ENCODE measurements around the gene HSPB6. TPM values are rescaled to one million over a fixed set of nuclear protein-coding genes. Genes with fewer than 3 reads are reported as not detected.

Gene HSPB6
- total and polyA plus RNA-seq, 2 of the 8 experiments (the other 6 are each of a cell fraction or from before 2014, with no cell fraction given), result 0.91 TPM; not detected in 1

GRCh38 chr19:35760711-35761349 is 4.0 kb upstream of the HSPB6 start:
- Histone ChIP-seq H2BK120ac (replicated peaks; ENCODE audit: low read depth, low read length) (no peak overlapping the region), H3K4me1 (replicated peaks in 1 of 4; ENCODE audit: control insufficient read depth in 3 of 4, insufficient read depth in 4 of 4, low read length in 3 of 4) (peaks cover 0 to 12% (median 8%) of the 10 kb centered on the region in 4 experiments; a peak in 5 of 7 replicates), H3K79me1 (ENCODE audit: low read depth, low read length) (peaks cover 4% of the 10 kb centered on the region), H3K27me3 (replicated peaks in 1 of 4; ENCODE audit: control insufficient read depth in 3 of 4, extremely low read depth in 1 of 4, insufficient read depth in 3 of 4, low read length in 3 of 4) (peaks cover 0 to 9% (median 6%) of the 10 kb centered on the region in 4 experiments; a peak in 5 of 7 replicates), H3K56ac (replicated peaks; ENCODE audit: insufficient read length, low read depth, low read length) (no peak overlapping the region), H3K4me3 (ENCODE audit: extremely low read depth in 1 of 4, insufficient read depth in 2 of 4, low read depth in 3 of 4, low read length in 4 of 4) (no peak overlapping the region), H2BK15ac (ENCODE audit: low read length) (no peak overlapping the region), H3K9me3 (ENCODE audit: insufficient read depth in 2 of 2, low read depth in 1 of 2, low read length in 1 of 2) (no peaks in the 10 kb centered on the region), H4K8ac (ENCODE audit: extremely low read depth, insufficient read depth, low read length) (no peak overlapping the region), H3K4me2 (ENCODE audit: insufficient read depth in 1 of 2, low read depth in 2 of 2, low read length in 2 of 2) (no peak overlapping the region), H2BK5ac (ENCODE audit: low read depth, low read length) (no peak overlapping the region), H3K9ac (replicated peaks in 1 of 4; ENCODE audit: extremely low read depth in 1 of 4, low read depth in 3 of 4, low read length in 3 of 4) (no peak overlapping the region), H2BK20ac (ENCODE audit: low read length) (no peak overlapping the region), H3K18ac (ENCODE audit: extremely low read depth, low read length) (no peak overlapping the region), H3K14ac (ENCODE audit: insufficient read length) (no peak overlapping the region), H4K5ac (ENCODE audit: insufficient read length, low read depth, low read length) (no peak overlapping the region), H2AFZ (ENCODE audit: low read length) (no peak overlapping the region), H3K27ac (ENCODE audit: low read depth, low read length) (no peak overlapping the region), H2BK12ac (ENCODE audit: low read depth, low read length) (no peak overlapping the region), H3K23me2 (ENCODE audit: low read depth, low read length) (peaks cover 8% of the 10 kb centered on the region; the same call in 1 of the 2 replicates), H3K36me3 (ENCODE audit: control insufficient read depth in 2 of 4, insufficient read depth in 4 of 4, low read length in 3 of 4) (peaks cover 2 to 16% (median 6%) of the 10 kb centered on the region in 4 experiments; a peak in 5 of 8 replicates), H4K20me1 (replicated peaks in 1 of 2; ENCODE audit: control insufficient read depth in 1 of 2, insufficient read depth in 2 of 2, low read length in 2 of 2) (peaks cover 2 to 8% of the 10 kb centered on the region in 2 experiments), H3K23ac (ENCODE audit: insufficient read length) (no peak overlapping the region), H3K79me2 (ENCODE audit: control insufficient read depth in 1 of 2, insufficient read depth in 2 of 2, low read length in 2 of 2) (peaks cover 0 to 6% of the 10 kb centered on the region in 2 experiments; a peak in 2 of 4 replicates), H3K4ac (replicated peaks; ENCODE audit: insufficient read length, low read depth, low read length) (no peak overlapping the region), H4K91ac (replicated peaks; ENCODE audit: insufficient read length, low read length) (no peak overlapping the region), H2AK5ac (ENCODE audit: low read depth, low read length) (no peak overlapping the region)
- ChIA-PET CTCF (ENCODE audit: partially characterized antibody) (interaction anchor here (1.5 to 1.9 kb wide), 2 partner anchors 24 to 58 kb away, joined by 3 to 5 read pairs; no protein-coding TSS in a partner anchor), POLR2A (ENCODE audit: partially characterized antibody) (interaction anchor here (1.4 to 1.5 kb wide), 2 partner anchors 12 to 13 kb away, joined by 3 to 6 read pairs; partner anchors contain the start of gene LIN37)
- TF ChIP-seq PHF8 (conservative IDR thresholded peaks at IDR 0.05; ENCODE audit: low read depth, low read length) (no peak), BCL11A (IDR thresholded peaks at IDR 0.05; ENCODE audit: low read depth in 2 of 2, low read length in 2 of 2) (no peak), KDM1A (IDR thresholded peaks at IDR 0.05; ENCODE audit: borderline replicate concordance, low read length) (no peak), POLR2A (IDR thresholded peaks at IDR 0.05; ENCODE audit: control extremely low read depth in 1 of 2, low read depth in 2 of 2, low read length in 2 of 2) (no peak), ZNF274 (IDR thresholded peaks at IDR 0.05; ENCODE audit: borderline replicate concordance, extremely low read depth, low read length) (no peak), ATF2 (IDR thresholded peaks at IDR 0.05; ENCODE audit: low read length) (no peak), RAD21 (IDR thresholded peaks at IDR 0.05 in 1 of 2, conservative IDR thresholded peaks at IDR 0.05 in 1 of 2; ENCODE audit: low read depth in 2 of 2, low read length in 2 of 2) (no peak), POLR2AphosphoS5 (IDR thresholded peaks at IDR 0.05; ENCODE audit: low read depth, low read length) (no peak)
- DNase-seq (ENCODE audit: low read depth in 1 of 2, low spot score in 2 of 2) (no peak), FAIRE-seq (no peak)
- 88% methylated on average over 4 of the region's 4 CpGs; no CpG with 5 or more reads in 1 of the 2 experiments for WGBS, 2 experiments (ENCODE audit: extremely low coverage in 1 of 2, insufficient coverage in 1 of 2, insufficient read length in 1 of 2, insufficient replicate concordance in 2 of 2, low coverage in 1 of 2, low lambda C conversion rate in 2 of 2, missing lambda C conversion rate in 1 of 2)

Data from H1 (cell line).